GM08714 (cell line): ENCODE data around the gene HRH1.

Experiments
- H3K4me3 ChIP-seq: fragments of 200-500 bp; sonication (Bioruptor generic); 2 replicates; pipeline ENCODE4 v1.5.1; 2014; ENCODE audit warnings: mild to moderate bottlenecking, low read length, inconsistent platforms
- ZNF274 ChIP-seq: IDR thresholded peaks from 2 replicates; pipeline ENCODE4 v1.6.1; 2012; ENCODE audit warnings: mild to moderate bottlenecking, low read depth, low read length

HRH1 gene

DNA sequence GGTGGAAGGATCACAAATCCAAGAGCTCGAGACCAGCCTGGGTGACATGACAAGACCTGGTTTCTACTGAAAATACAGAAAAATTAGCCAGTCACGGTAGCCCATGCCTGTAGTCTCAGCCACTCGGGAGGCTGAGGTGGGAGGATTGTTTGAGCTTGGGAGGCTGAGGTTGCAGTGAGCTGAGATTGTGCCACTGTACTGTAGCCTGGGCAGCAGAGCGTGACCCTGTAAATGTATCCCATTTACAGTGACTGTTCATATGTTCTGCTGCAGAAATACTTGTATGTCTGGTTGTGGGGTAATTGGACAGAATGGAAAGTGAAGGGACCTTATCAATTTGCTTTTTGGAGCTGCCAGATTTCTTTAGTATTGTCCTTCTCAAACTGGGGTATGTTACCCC, 142.8 kb downstream of the HRH1 start:
- H3K4me3 ChIP-seq = no peak overlapping the region
- no peak for TF ChIP-seq ZNF274

DNA sequence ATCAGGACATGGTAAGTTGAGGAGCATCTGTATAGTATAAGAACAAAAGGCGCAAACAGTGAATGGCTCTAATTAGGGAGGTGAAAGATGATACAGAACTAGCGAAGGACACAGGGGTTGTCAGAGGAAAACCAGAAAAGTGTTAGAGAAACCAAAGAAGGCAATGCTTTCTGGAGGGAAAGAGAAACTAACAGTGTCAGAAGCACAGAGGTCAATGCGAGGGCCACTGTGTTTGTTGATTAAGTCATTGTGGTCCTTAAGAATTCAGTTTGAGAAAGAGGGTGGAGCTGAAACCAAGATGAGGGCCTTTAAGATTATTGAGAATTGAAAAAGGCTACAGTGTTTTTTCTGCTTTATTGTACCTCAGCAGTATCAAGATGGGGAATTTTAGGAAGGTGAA, 146.7 kb downstream of the HRH1 start:
- no peak overlapping the region for H3K4me3 ChIP-seq
- TF ChIP-seq ZNF274 = no peak

DNA sequence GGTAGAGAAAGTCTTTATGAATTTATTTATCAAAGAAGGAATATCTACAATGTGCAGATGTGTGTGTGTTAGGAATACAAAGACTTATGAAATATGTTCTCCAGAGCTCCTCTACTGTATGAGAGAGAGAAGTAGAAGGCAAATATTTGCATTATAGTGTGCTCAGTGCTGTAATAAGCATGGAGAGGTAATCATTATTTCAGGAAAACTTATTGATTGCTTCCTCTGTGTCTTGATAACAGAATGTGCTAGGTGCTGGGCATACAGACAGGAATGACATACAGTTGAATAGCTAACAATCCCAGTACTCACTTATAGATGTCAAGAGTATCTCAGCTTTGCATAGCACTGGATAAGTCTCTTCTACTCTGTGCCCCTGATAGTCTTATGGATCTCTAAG, 148.2 kb downstream of the HRH1 start:
- TF ChIP-seq ZNF274 = no peak
- H3K4me3 ChIP-seq = no peak overlapping the region

DNA sequence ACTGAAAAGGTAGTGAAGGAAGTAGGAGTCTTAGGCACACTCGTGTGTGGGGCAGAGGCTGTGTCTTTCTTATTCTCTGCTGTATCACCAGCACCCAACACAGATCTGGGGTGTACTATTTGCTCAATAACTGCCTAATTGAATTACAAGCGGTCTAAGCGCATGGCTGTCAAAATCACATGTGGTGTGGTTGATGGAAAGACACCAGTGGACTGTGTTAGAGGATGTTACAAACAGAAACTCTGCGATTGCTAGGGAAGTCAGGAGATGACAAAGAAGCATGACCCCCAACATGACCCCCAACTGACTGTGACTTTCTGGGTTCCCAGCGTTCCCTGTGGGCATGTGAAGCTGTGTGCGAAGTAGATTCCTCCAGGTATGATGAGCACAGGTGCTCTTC, 149.9 kb downstream of the HRH1 start:
- H3K4me3 ChIP-seq = no peak overlapping the region
- TF ChIP-seq ZNF274 = no peak

DNA sequence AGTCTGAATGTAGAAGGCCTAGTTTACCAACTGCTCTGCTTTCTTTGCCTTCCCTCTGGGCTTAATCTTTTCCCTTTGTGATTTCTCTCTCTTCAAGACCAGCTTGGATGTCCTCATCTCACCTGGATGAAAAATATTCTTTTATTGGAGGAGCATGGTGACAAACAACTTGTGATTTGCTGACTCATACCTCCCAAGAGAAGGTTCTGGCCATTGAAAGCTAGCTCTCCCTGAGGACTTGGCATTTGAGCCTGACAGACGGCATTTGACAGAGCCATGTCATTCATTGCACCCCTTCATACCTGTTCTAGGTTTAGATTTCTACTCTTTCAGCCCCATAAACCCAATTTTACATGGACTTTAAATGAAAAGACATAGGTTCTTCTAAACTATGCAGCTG, 151.2 kb downstream of the HRH1 start:
- TF ChIP-seq ZNF274 = no peak
- no peak overlapping the region for H3K4me3 ChIP-seq

DNA sequence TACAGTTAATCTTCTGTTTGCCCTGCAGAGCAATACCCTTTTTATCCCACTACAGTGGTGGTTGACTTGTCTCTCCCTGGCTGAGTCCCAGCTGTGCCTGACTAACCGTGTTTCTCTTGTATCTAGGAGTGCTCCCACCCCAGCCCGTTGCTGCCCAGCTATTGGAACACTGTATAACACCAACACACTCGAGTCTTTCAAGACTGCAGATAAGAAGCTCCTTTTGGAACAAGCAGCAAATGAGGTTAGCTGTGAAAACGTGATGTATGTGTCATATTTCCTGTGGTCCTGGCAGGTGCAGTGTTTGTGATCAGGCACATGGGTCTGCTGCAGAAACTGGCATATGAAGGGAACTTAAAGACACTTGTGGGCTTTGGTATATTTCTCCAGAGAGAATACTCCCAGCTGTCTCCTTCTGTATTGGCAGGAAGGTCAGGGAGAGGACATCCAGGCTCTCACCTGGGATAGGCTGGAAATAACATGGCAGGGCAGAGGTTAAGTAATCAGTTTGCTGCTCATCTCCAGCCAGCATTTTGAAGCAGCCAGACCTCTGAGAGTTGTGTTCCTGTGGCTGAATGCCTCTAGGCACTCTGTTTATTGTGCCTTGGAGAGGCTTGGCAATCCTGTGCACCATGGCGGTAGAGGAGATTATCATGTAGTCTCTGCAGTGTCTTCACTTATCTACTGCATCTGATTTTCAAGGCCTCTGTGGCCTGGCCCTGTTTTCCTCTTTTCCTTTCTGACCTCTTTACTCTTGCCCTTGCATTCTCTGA, 152.7 kb downstream of the HRH1 start:
- TF ChIP-seq ZNF274 = no peak
- H3K4me3 ChIP-seq = no peak overlapping the region

DNA sequence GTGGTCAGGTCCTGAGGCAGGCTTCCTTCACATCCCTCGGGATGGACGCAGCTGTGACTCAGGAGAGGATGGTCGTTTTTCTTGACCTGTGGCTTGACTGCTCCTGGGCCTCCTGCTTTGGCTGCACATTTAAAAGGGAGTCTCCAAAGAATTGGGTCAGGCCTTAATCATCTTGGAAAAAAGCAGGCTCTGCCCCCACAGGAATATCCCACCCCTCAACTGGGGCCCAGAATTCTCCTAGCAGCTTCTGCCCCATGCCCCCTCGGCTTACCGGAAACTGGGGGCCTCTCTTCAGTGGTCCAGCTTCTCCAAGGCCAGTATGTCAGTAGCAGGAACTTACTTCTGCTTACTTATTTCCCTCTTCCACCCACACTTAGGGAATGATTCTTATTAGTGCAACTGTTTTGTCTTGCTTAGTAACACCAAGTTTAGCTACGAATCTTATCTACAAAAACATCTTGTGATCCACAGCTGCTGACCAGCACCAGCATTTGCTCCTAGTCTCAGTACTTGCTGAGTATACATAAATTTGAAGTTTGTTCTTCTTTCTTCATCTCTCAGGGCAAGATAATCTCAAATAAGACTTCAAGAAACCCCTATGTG, 153.6 kb downstream of the HRH1 start:
- TF ChIP-seq ZNF274 = no peak
- H3K4me3 ChIP-seq = no peak overlapping the region

DNA sequence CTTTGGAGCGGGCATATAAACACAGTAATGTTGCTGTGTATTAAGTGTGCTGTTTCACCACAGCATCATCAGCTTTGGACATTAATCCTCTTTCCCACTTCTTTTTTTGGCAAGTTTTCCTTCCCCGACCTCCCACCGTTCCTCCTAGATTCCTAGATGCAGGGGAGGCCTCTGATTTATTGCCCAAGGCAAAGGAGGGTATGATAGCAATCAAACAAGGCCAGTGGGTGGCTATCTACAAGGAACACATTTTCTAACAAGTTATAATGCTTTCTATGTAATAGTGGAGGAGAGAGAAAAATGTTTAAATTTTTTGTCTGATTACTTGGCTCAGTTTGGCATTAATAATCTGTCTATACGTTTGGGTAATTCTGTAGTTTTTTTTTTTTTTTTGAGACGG, 156.0 kb downstream of the HRH1 start:
- no peak for TF ChIP-seq ZNF274
- no peak overlapping the region for H3K4me3 ChIP-seq

DNA sequence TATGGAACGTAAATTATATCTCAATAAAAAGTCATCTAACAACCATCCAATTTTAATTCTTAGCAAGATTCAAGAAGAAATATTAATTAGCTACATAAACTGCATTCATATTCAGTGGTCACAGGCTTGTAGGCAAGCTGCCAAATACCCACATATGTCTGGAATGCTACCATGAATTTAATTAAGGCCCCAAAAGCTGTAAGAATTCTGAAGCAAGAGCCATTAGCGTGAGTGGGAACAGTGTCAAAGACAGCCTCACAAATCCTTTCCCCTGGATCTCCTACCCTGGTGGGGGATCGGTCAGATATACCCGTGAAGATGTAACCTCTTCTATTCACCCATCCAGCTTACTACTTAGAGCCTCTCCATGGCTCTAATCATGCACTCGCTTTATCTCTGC, 157.9 kb downstream of the HRH1 start:
- TF ChIP-seq ZNF274 = no peak
- H3K4me3 ChIP-seq = no peak overlapping the region
